NCI-H2227 treated with DMSO at 0.1 percent for 48 hours (cell line): ENCODE measurements around the gene UBE2G1.
"Not testable (repeated sequence)": the region's sequence is repeated elsewhere in the genome, so short reads cannot be mapped to it uniquely, and the experiment has no call there.

Experiments used
- DNase-seq: peaks from one replicate; lab custom pipeline; 2025; lab: John Stamatoyannopoulos, UW

The UBE2G1 gene

DNA sequence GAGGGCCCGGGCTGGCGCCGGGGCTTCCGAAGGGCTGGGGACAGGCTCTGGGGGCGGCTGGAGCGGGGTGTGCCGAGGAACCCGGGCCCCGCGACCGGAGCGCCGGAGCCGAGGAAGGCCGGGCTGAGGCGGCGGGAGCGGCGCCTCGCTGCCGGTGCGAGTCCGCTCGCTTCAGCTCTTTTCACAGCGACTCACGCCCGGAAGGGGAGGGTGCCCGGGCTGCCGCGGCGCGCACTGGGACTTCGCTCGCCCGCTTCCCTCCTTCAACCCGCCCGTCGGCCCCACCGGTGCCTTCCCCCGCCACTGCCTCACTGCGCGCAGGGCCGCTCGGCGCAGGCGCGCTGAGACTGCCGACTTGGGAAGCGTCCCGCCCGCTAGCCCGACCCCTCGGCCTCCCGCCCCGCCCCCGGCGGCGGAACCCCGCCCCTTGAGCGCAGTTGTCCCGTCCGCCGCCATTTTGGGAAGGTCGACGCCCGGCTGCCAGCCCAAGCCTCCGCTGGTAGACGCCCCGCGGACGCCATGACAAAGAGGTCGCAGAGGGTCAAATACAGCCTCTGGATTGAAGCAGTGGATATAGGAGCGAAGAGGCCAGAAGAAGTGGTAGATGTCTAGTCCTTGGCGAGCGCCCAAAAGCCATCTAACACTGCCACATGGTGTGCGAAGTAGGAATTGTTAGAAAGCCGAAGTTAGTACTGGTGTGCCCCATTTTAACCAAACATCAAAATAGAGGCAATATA lies at the start of gene UBE2G1:
TSS of gene UBE2G1 (minus strand) at position 349 of the 737 bp plus-strand sequence. CDS start 359 bp downstream, outside the sequence.
- DNase-seq: peak; percentile 88

GRCh38 chr17:4412933-4413831 lies 46.7 kb upstream of the UBE2G1 start:
- peak; percentile 86 for DNase-seq

- DNase-seq: no peak
Measured at GRCh38 chr17:4411201-4411600, 44.7 kb upstream of the UBE2G1 start.

DNA sequence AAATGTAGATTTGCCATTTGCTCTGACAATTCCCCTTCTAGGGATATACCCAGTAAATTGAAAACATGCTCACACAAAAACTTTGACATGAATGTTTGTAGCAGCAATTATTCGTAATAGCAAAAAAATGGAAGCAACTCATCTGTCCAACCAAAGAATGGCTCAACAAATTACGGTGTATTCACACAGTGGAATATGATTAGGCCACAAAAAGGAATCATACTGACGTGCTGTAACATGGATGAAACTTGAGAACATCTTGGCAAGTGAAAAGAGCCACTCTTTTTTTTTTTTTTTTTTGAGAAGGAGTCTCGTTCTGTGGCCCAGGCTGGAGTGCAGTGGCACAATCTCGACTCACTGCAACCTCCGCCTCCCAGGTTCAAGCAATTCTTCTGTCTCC lies 43.2 kb upstream of the UBE2G1 start:
- DNase-seq: no peak

GRCh38 chr17:4407851-4408250 lies 41.4 kb upstream of the UBE2G1 start:
- no peak for DNase-seq

DNA sequence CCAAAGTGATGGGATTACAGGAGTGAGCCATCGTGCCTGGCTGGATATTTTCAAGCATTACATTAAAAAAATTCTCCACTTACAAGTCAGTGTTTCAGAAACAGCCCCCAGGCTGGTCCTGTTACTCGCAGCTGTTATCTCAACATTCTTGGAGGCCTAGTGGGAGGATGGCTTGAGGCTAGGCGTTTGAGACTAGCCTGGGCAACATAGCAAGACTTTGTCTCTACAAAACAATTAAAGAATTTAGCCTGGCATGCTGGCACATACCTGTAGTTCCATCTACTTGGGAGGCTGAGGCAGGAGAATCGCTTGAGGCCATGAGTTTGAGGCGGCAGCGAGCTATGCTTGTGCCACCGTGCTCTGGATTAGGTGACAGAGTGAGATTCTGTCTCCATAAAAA lies 40.7 kb upstream of the UBE2G1 start:
- no peak for DNase-seq

DNA sequence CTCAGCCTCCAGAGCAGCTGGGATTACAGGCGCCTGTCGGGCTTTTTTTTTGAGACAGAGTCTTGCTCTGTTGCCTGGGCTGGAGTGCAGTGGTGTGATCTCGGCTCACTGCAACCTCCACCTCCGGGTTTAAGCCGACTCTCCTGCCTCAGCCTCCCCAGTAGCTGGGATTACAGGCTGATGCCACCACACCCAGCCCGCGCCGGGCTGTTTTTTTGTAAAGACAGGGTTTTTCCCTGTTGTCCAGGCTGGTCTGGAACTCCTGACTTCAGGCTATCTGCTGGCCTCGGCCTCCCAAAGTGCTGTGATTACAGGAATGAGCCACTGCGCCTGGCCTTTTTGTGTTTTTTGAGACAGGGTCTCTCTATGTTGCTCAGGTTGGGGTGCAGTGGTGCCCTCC lies 39.9 kb upstream of the UBE2G1 start:
- DNase-seq: no peak

DNA sequence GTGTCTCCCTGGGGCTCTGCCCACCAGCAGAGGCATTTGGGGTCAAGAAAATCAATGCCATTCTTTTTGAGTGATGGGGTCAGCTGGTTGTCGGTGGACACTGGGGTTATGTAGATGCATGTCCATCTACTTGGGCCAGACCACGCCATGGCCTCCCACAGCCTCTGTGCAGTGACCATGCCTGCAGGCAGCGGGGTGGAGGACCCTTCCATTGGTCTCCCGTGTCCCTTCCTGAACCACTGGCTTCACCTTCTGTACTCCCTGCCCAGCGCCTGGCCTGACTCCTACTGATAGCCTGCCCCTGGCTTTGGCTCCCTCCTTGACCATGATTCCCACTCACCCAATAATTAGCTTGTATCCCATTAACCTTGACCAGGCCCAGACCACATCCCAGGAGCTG lies 39.2 kb upstream of the UBE2G1 start:
- DNase-seq: no peak

GRCh38 chr17:4405038-4405669 lies 38.7 kb upstream of the UBE2G1 start:
- no peak for DNase-seq

DNA sequence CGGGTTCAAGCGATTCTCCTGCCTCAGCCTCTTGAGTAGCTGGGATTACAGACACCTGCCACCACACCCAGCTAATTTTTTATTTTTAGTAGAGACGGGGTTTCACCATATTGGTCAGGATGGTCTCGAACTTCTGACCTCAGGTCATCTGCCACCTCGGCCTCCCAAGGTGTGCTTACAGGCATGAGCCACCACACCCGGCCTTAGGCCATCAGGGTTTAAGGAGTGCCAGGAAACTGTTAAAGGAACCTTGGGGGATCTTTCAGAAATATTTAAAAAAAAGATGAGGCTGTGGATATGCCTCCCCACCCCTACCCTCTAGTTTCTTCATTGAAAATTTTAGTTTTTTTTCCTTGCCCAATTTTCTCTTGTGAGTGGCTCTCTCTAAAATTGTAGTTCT lies 31.4 kb upstream of the UBE2G1 start:
- DNase-seq: no peak

DNA sequence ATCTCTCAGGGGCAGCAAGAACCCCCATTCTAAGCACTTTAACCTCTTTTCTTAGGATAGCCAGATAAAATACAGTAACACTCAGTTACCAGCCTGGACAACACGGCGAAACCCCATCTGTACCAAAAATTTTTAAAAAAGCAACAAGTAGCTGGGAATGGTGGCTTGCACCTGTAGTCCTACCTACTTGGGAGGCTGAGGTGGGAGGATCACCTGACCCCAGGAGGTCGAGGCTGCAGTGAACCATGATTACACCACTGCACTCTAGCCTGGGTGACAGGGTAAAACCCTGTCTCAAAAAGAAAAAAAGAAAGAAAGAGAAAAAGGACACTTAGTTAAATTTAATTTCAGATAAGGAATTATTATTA lies 28.6 kb upstream of the UBE2G1 start:
- no peak for DNase-seq

DNA sequence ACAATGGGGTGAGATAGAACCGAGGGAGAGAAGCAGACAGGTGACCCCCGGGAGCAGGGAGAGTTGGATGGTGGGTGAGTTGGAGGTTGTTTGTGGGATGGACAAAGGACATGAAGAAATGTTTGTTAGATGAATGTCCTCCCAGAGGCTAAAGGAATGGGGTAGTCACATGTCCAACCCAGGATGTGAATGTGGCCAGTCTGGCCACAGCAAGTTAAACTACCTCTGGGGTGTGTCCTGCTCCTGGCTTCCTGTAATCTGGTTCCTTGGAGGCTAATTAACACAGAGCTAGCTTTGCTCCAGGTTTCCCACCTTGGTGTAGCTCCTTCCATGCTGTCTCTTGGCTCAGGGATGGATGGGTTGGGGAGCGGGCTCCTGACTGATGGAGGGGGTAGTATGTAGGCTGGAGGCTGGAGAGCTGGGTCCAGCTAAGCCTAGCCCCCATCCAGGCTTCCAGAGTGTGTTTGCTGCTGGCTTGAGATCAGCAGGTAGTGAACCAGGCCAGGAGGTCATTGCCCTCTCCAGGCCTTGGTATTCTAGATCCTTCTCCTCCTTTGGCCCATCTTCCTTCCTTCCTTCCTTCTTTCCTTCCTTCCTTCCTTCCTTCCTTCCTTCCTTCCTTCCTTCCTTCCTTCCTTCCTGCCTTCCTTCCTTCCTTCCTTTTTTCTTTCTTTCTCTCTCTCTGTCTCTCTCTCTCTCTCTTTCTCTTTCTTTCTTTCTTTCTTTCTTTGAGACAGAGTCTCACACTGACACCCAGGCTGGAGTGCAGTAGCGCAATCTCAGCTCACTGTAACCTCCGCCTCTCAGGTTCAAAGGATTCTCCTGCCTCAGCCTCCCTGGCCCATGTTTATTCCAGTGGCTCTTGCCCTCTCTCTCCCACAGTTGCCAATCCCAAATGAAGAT lies 28.0 kb upstream of the UBE2G1 start:
- no peak for DNase-seq

GRCh38 chr17:4393806-4394205 lies 27.3 kb upstream of the UBE2G1 start:
- no peak for DNase-seq

GRCh38 chr17:4389079-4389478 lies 22.6 kb upstream of the UBE2G1 start:
- no peak for DNase-seq

DNA sequence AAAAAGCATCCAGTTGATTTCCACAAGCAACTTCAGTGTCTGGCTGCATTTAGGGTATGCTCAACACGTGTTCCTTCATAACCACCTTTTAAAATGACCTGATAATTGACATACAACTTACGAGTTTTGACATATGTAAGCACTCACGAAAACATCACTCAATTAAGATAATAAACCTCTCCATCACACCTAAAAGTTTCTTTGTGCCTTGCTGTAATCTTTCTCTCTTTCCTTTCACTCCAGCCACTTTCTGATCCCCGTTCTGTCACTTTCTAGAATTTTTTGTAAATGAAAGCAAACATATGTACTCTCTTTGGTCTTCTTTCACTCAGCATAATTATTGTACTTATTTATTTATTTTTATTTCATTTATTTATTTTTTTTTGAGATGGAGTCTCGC lies 20.7 kb upstream of the UBE2G1 start:
- DNase-seq: no peak

- no peak for DNase-seq
Measured at GRCh38 chr17:4386406-4386805, 19.9 kb upstream of the UBE2G1 start.

GRCh38 chr17:4381690-4382671 lies 15.5 kb upstream of the UBE2G1 start:
- no peak for DNase-seq

DNA sequence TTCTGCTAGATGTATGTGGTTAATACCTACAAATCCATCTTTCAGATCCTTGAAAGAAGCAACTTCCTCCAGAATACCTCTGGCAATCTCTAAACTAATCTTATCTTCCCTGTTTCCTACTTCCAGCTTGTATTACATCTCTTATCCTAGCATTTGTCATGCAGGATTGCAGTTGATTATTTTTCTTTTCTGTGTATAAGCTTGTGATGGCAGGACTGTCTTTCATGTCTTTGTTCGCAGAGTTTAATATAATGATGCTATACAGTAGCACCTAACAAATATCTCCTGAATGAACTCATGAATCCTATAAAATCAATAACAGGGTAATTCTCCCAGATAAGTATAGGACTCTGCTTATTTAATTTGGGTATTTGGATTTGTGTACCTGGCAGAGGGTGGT lies 12.2 kb upstream of the UBE2G1 start:
- no peak for DNase-seq

GRCh38 chr17:4377247-4377646 lies 10.8 kb upstream of the UBE2G1 start:
- not testable (repeated sequence) for DNase-seq

DNA sequence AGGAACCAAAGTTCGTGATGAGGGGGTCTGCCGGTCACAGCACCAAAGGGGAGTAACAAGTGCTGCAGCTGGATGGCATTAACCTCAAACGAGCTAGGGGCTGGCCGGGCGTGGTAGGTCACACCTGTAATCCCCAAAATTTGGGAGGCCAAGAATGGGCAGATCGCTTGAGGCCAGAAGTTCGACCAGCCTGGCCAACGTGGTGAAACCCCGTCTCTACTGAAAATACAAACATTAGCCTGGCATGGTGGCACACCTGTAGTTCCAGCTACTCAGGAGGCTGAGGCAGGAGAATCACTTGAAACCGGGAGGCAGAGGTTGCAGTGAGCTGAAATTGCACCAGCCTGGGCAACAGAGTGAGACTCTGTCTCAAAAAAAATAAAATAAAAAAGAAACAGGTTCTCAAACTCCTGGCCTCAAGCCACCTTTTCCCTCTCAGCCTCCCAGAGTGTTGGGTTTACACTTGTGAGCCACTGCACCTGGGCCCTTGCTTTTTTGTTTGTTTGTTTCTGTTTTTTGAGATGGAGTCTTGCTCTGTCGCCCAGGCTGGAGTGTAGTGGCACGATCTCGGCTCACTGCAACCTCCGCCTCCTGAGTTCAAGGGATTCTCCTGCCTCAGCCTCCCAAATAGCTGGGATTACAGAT lies 9.4 kb upstream of the UBE2G1 start:
- not testable (repeated sequence) for DNase-seq
